Naive thymus-derived CD4-positive, alpha-beta T cell (primary cell): ENCODE data around the gene MIS12. TPM values are rescaled to one million over a fixed set of nuclear protein-coding genes. Genes with fewer than 3 reads are reported as not detected.

Experiments
- ATAC-seq: fragments of 150-1000 bp; cut with Tn5 transposase; 2 replicates; pipeline ENCODE4 v1.10.0; 2021; ENCODE audit warnings: mild to moderate bottlenecking, moderate library complexity
- CTCF ChIA-PET: fragments of 350-600 bp; sonication (Branson Sonifier 250); formaldehyde crosslinking; loops from one replicate; lab custom pipeline; 2021; ENCODE audit warnings: antibody characterized with exemption; lab: Charles Lee
- POLR2A ChIA-PET: fragments of 350-600 bp; sonication (Branson Sonifier 250); formaldehyde crosslinking; loops from one replicate; lab custom pipeline; 2021; ENCODE audit warnings: antibody characterized with exemption, inconsistent platforms; lab: Charles Lee
- DNase-seq, 9 donors: peaks; one replicate each; pipeline versions ENCODE4 v3.0.0 to v3.0.0-alpha.2; 2020 to 2022; ENCODE audit warnings: mixed read lengths in 1 of 9
- H3K27ac ChIP-seq: one replicate; pipeline ENCODE4 v1.7.0; 2013; ENCODE audit warnings: mild to moderate bottlenecking, low read depth, low read length, moderate library complexity
- H3K27me3 ChIP-seq, 2 donors: one replicate each; pipeline ENCODE4 v1.7.0; 2013; ENCODE audit warnings: low read length in 2 of 2, mild to moderate bottlenecking in 2 of 2, moderate library complexity in 2 of 2; ENCODE audit not compliant: control insufficient read depth in 2 of 2, insufficient read depth in 2 of 2
- H3K36me3 ChIP-seq, 3 experiments: 1 replicate in 2 of 3; 2 replicates in 1 of 3; pipeline ENCODE4 v1.7.0; 2013; ENCODE audit warnings: low read length in 3 of 3, mild to moderate bottlenecking in 3 of 3, moderate library complexity in 1 of 3; ENCODE audit not compliant: insufficient read depth in 3 of 3, control insufficient read depth in 2 of 3
- H3K4me1 ChIP-seq, 2 donors: one replicate each; pipeline ENCODE4 v1.7.0; 2013; ENCODE audit warnings: low read length in 2 of 2, mild to moderate bottlenecking in 2 of 2, moderate library complexity in 1 of 2; ENCODE audit not compliant: control insufficient read depth in 2 of 2, insufficient read depth in 2 of 2
- H3K4me3 ChIP-seq: 2 replicates; pipeline ENCODE4 v1.7.0; 2013; ENCODE audit warnings: mild to moderate bottlenecking, low read length
- H3K9me3 ChIP-seq, 3 experiments: 1 replicate in 2 of 3; 2 replicates in 1 of 3; pipeline ENCODE4 v1.7.0; 2013; ENCODE audit warnings: low read length in 3 of 3; ENCODE audit not compliant: control insufficient read depth in 2 of 3
- H3K27ac Mint-ChIP-seq, 9 donors: one replicate each; pipeline ENCODE4 v1.8.0; 2020 to 2022; ENCODE audit warnings: mixed read lengths in 9 of 9, mild to moderate bottlenecking in 8 of 9, moderate library complexity in 5 of 9, inconsistent platforms in 2 of 9
- H3K27me3 Mint-ChIP-seq, 5 donors: one replicate each; pipeline ENCODE4 v1.8.0; 2021 to 2022; ENCODE audit warnings: mixed read lengths in 5 of 5, mild to moderate bottlenecking in 1 of 5
- H3K36me3 Mint-ChIP-seq, 5 donors: one replicate each; pipeline ENCODE4 v1.8.0; 2020 to 2022; ENCODE audit warnings: mixed read lengths in 5 of 5, mild to moderate bottlenecking in 3 of 5, inconsistent platforms in 1 of 5
- H3K4me1 Mint-ChIP-seq, 7 donors: one replicate each; pipeline ENCODE4 v1.8.0; 2020 to 2022; ENCODE audit warnings: mixed read lengths in 7 of 7, mild to moderate bottlenecking in 3 of 7, inconsistent platforms in 1 of 7
- H3K4me3 Mint-ChIP-seq, 10 donors: one replicate each; pipeline ENCODE4 v1.8.0; 2020 to 2022; ENCODE audit warnings: mild to moderate bottlenecking in 10 of 10, mixed read lengths in 10 of 10, moderate library complexity in 6 of 10, inconsistent platforms in 2 of 10
- H3K9me3 Mint-ChIP-seq, 11 donors: one replicate each; pipeline ENCODE4 v1.8.0; 2020 to 2022; ENCODE audit warnings: mixed read lengths in 11 of 11, mild to moderate bottlenecking in 4 of 11, inconsistent platforms in 1 of 11, moderate library complexity in 1 of 11
- intact Hi-C, 2 donors: fragments of 100-400 bp; cut with micrococcal nuclease; formaldehyde crosslinking; loops; one replicate each; pipeline ENCODE4 v1.15.1; 2023
- polyA plus RNA-seq, 2 donors: library from polyadenylated mRNA; unstranded; fragments of 300-500 nt; fragmentation: Illumina TruSeq; gene quantifications; one replicate each; pipeline ENCODE4 v1.2.3, GENCODE V29; 2021
- total RNA-seq, 6 experiments: library from RNA in 5 of 6; stranded (reverse) in 5 of 6; gene quantifications; 1 replicate in 5 of 6; 2 replicates in 1 of 6; pipeline ENCODE4 v1.2.3 and lab custom pipeline; 2021 to 2026

Gene MIS12
- total and polyA plus RNA-seq, 7 experiments from 2014 or later, result 16.3 to 53.6 (median 26.9) TPM

DNA sequence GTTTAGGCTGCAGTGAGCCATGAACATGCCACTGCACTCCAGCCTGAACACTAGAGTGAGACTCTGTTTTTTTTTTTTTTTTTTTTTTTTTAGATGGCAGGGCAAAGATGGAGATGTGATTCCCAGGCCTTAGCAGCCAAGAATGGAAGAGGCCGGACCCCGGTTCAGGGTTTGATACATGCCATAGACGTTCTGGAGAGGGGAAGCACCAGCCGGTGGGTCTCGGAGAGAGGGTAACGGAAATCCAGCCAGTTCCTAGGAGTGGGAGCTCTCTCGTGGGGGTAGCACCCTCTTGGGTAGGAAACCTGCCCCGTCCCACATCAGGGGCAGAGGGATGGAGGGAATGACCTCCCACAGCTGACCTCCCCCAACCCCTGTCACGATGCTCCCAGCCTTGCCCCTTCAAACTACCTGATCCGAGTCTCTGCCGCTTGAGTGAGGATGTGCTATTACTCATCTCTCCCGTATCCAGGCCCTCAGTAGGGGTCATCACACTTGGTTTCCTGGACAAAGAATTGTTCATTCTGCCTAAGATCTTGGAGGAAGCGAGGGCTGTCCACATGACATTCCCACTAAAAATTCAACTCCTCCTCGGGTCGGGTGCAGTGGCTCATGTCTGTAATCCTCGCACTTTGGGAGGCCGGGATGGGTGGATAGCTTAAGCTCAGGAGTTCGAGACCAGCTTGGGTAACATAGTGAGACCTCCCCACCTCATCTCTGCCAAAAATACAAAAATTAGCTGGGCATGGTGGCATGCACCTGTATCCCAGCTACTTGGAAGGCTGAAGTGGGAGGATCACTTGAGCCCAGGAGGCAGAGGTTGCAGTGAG is 47.3 kb downstream of the MIS12 start:
- intact Hi-C loops, result no loop called here
- H3K36me3 ChIP-seq, result peaks cover 34 to 93% (median 35%) of the 10 kb centered on the region in 3 experiments
- POLR2A ChIA-PET, result interaction anchor here (0.9 kb wide), 1 partner anchor 233 kb away, joined by 3 read pairs; no protein-coding TSS in a partner anchor
- CTCF ChIA-PET, result interaction anchor here (0.6 kb wide), 1 partner anchor 336 kb away, joined by 3 read pairs; no protein-coding TSS in a partner anchor
- Mint-ChIP-seq H3K27me3 (no peaks in the 10 kb centered on the region), H3K36me3 (peaks cover 10 to 66% (median 28%) of the 10 kb centered on the region in 5 donors), H3K9me3 (no peaks in the 10 kb centered on the region), H3K27ac (peak overlapping the region in 3 of 9 donors; percentile 27 to 67 (median 56)), H3K4me1 (peaks cover 0 to 4% (median 0%) of the 10 kb centered on the region in 7 donors), H3K4me3 (no peak overlapping the region)
- no peaks in the 10 kb centered on the region for H3K9me3 ChIP-seq
- ATAC-seq (no peak), DNase-seq (no peak)
- H3K27ac ChIP-seq, result no peak overlapping the region
- no peak overlapping the region for H3K4me3 ChIP-seq
- no peaks in the 10 kb centered on the region for H3K27me3 ChIP-seq
- no peaks in the 10 kb centered on the region for H3K4me1 ChIP-seq

DNA sequence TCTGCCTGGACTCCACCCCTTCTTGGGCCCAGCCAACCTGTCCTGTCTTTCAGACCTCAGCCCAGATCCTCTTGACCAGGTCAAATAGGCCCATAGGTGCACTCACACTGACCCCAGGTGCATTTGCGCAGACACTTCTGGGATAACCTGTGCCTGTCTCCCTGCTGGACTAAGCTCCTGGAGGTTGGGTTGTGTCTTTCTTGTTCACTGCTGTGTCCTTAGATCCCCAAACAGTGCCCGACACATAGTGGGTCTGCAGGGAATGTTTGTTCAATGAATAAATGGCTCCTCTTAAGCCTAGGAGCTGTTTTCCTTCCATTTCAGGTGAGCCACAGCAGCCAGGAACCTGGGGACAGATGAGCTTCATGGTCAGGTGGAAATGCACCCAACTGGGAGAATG is 49.1 kb downstream of the MIS12 start:
- H3K4me3 Mint-ChIP-seq, result no peak overlapping the region
- Histone ChIP-seq H3K9me3 (no peaks in the 10 kb centered on the region), H3K36me3 (peaks cover 28 to 96% (median 35%) of the 10 kb centered on the region in 3 experiments), H3K27me3 (no peaks in the 10 kb centered on the region), H3K4me1 (no peaks in the 10 kb centered on the region), H3K4me3 (no peak overlapping the region), H3K27ac (no peak overlapping the region)
- intact Hi-C loops, result no loop called here
- POLR2A ChIA-PET, result no interaction called here
- peaks cover 0 to 2% (median 0%) of the 10 kb centered on the region in 7 donors for H3K4me1 Mint-ChIP-seq
- CTCF ChIA-PET, result interaction anchor here (0.7 kb wide), 1 partner anchor 10 kb away, joined by 3 read pairs; no protein-coding TSS in a partner anchor
- ATAC-seq (no peak), DNase-seq (no peak)
- peaks cover 5 to 61% (median 26%) of the 10 kb centered on the region in 5 donors for H3K36me3 Mint-ChIP-seq
- H3K27ac Mint-ChIP-seq, result peak overlapping the region in 3 of 9 donors; percentile 42 to 53 (median 51)
- no peaks in the 10 kb centered on the region for H3K9me3 Mint-ChIP-seq
- no peaks in the 10 kb centered on the region for H3K27me3 Mint-ChIP-seq

DNA sequence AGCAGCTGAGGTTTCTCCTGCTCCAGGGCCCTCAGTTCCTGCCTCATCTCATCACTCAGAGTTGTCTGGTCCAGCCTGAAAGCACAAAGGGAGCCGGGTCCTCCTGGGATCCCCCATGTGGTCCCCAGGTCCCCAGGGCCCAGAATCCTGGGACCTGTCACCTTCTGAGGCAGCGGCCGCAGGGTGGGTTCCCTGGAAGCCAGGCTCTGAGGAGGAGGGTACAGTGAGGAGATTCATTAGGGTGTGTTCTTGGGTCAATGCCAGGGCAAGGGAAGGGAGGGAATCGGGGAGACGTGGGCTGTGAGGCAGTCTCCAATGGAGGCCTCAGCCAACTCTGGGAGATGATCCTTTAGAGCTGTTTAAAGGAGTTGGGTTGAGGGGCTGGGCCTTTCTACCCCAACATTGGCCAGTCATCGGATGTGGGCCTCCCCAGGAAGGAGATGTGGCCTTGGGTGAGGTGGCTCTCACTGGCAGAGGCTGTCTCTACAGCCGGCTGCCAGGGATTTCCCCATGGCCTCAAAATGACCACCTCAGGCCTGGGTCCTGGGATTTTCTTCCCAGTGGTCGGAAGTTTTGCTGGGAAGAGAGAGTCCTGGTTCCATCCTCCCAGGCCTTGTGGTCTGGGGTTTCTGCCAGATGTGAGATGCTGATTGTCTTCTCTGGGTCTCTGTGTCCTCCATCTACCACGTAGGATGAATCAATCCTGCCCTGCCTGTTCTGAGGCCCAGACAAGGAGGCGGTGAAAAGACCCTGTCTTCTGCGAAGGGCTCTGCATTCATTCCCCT is 50.7 kb downstream of the MIS12 start:
- no peak for ATAC-seq
- no peaks in the 10 kb centered on the region for H3K4me1 ChIP-seq
- Mint-ChIP-seq H3K4me3 (no peak overlapping the region), H3K36me3 (peaks cover 5 to 59% (median 19%) of the 10 kb centered on the region in 5 donors), H3K4me1 (peaks cover 0 to 2% (median 0%) of the 10 kb centered on the region in 7 donors), H3K27ac (peak overlapping the region in 4 of 9 donors; percentile 24 to 67 (median 44)), H3K9me3 (no peaks in the 10 kb centered on the region), H3K27me3 (no peaks in the 10 kb centered on the region)
- H3K27me3 ChIP-seq, result no peaks in the 10 kb centered on the region
- CTCF ChIA-PET, result no interaction called here
- peaks cover 15 to 96% (median 29%) of the 10 kb centered on the region in 3 experiments for H3K36me3 ChIP-seq
- POLR2A ChIA-PET, result no interaction called here
- no peaks in the 10 kb centered on the region for H3K9me3 ChIP-seq
- H3K4me3 ChIP-seq, result no peak overlapping the region
- intact Hi-C loops, result no loop called here
- no peak overlapping the region for H3K27ac ChIP-seq
- DNase-seq, result no peak

DNA sequence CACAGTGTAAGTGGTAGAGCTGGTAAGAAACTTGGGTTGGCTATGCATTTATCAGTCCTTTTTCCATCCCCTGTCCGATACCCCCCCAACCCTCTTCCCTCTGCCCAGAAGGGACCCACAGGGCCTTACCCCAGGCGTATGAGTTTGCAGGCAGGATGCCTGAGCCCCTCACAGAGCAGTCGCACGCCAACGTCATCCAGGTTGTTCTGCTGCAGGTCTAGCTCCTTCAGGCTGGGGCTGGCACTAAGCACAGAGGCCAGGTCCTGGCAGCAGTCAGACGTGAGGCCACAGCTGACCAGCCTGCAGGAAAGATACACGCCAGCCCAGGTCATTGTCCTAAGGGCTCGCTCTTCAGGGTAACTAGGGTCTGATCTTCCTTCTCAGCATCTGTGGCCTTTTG is 52.9 kb downstream of the MIS12 start:
- peak overlapping the region in 1 of 9 donors; percentile 84 for H3K27ac Mint-ChIP-seq
- H3K9me3 ChIP-seq, result no peaks in the 10 kb centered on the region
- POLR2A ChIA-PET, result no interaction called here
- intact Hi-C loops, result no loop called here
- H3K4me1 ChIP-seq, result no peaks in the 10 kb centered on the region
- H3K9me3 Mint-ChIP-seq, result no peaks in the 10 kb centered on the region
- H3K4me1 Mint-ChIP-seq, result peaks cover 0 to 2% (median 0%) of the 10 kb centered on the region in 7 donors
- no peaks in the 10 kb centered on the region for H3K27me3 Mint-ChIP-seq
- peaks cover 11 to 91% (median 25%) of the 10 kb centered on the region in 3 experiments for H3K36me3 ChIP-seq
- ATAC-seq (no peak), DNase-seq (no peak)
- H3K4me3 ChIP-seq, result no peak overlapping the region
- no peak overlapping the region for H3K27ac ChIP-seq
- H3K4me3 Mint-ChIP-seq, result no peak overlapping the region
- peaks cover 4 to 55% (median 23%) of the 10 kb centered on the region in 5 donors for H3K36me3 Mint-ChIP-seq
- CTCF ChIA-PET, result no interaction called here
- no peaks in the 10 kb centered on the region for H3K27me3 ChIP-seq

DNA sequence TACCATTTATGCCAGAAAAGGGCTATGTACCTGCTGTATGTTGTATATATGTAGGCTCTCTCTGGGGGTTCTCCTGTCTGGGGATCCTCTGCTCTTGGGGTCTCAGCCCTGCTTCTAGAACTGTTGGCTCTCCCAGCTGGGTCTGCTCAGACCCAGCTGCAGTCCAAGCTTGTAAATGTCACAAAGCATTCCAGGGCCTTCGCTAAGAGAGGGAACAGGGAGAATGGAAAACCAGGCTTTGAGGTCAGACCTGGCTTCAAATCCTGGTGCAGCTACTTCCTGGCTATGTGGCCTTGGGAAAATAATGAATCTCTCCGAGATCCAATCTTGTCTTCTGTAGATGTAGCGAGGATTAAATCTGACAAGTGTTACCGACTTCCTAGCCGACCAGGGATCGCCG is 54.0 kb downstream of the MIS12 start:
- Histone ChIP-seq H3K4me1 (no peaks in the 10 kb centered on the region), H3K27ac (no peak overlapping the region), H3K27me3 (no peaks in the 10 kb centered on the region), H3K4me3 (no peak overlapping the region), H3K36me3 (peaks cover 16 to 92% (median 28%) of the 10 kb centered on the region in 3 experiments), H3K9me3 (no peaks in the 10 kb centered on the region)
- ChIA-PET POLR2A (no interaction called here), CTCF (no interaction called here)
- no peak for ATAC-seq
- peak overlapping the region in 4 of 9 donors; percentile 38 to 75 (median 52) for H3K27ac Mint-ChIP-seq
- peaks cover 0 to 3% (median 0%) of the 10 kb centered on the region in 7 donors for H3K4me1 Mint-ChIP-seq
- intact Hi-C loops, result no loop called here
- no peak overlapping the region for H3K4me3 Mint-ChIP-seq
- DNase-seq, result no peak
- no peaks in the 10 kb centered on the region for H3K27me3 Mint-ChIP-seq
- no peaks in the 10 kb centered on the region for H3K9me3 Mint-ChIP-seq
- peaks cover 4 to 55% (median 23%) of the 10 kb centered on the region in 5 donors for H3K36me3 Mint-ChIP-seq
